GM23338 (cell line): ENCODE data around the gene ATP2A3. TPM values are rescaled to one million over a fixed set of nuclear protein-coding genes. Genes with fewer than 3 reads are reported as not detected.

Experiments used
- CTCF ChIP-seq, 2 experiments: fragments of 200-600 bp in 1 of 2; sonication (generic) in 1 of 2; conservative IDR thresholded peaks; 2 replicates each; pipeline versions ENCODE4 v1.5.1 to v1.6.1; 2016 to 2017; ENCODE audit warnings: antibody characterized with exemption in 2 of 2, low read depth in 2 of 2, mild to moderate bottlenecking in 2 of 2, moderate library complexity in 1 of 2
- EZH2 ChIP-seq: fragments of 200-600 bp; sonication (generic); IDR thresholded peaks from one replicate; pipeline ENCODE4 v1.8.0; 2017; ENCODE audit warnings: antibody characterized with exemption, mild to moderate bottlenecking, low read depth; ENCODE audit not compliant: unreplicated experiment
- EZH2phosphoT487 ChIP-seq: fragments of 200-600 bp; sonication (generic); IDR thresholded peaks from one replicate; pipeline ENCODE4 v1.8.1; 2018; ENCODE audit warnings: antibody characterized with exemption; ENCODE audit not compliant: unreplicated experiment
- POLR2AphosphoS5 ChIP-seq: IDR thresholded peaks from 2 replicates; pipeline ENCODE4 v1.6.1; 2016; ENCODE audit warnings: antibody characterized with exemption, low read depth
- REST ChIP-seq: IDR thresholded peaks from one replicate; pipeline ENCODE4 v1.6.1; 2018; ENCODE audit warnings: antibody characterized with exemption; ENCODE audit not compliant: unreplicated experiment
- STAT1 ChIP-seq: IDR thresholded peaks from one replicate; pipeline ENCODE4 v1.6.1; 2016; ENCODE audit warnings: antibody characterized with exemption; ENCODE audit not compliant: unreplicated experiment
- ZNF114 ChIP-seq: fragments of 250-450 bp; sonication (Bioruptor Pico); IDR thresholded peaks from 2 replicates; pipeline ENCODE4 v1.5.0; 2020; ENCODE audit warnings: mild to moderate bottlenecking, moderate library complexity
- ZNF462 ChIP-seq: fragments of 250-450 bp; sonication (Bioruptor Pico); IDR thresholded peaks from 2 replicates; pipeline ENCODE4 v1.5.0; 2020; ENCODE audit warnings: mild to moderate bottlenecking, moderate library complexity
- polyA plus RNA-seq: library from polyadenylated mRNA; unstranded; fragments of >200 nt; fragmentation: Nextera tagmentation; extraction: Ambion mirVana; gene quantifications from 2 replicates; pipeline ENCODE4 v1.2.1, GENCODE V29; 2016
- total RNA-seq: library from RNA; depleted of rRNA; stranded (reverse); fragments of >200 nt; shearing (Covaris generic); gene quantifications from 2 replicates; pipeline ENCODE4 v1.2.3, GENCODE V29; 2014

ATP2A3 gene
- total and polyA plus RNA-seq, 2 experiments from 2014 or later, result 9.6 to 35.2 TPM

GRCh38 chr17:3959295-3959899 lies 4.8 kb downstream of the ATP2A3 start (continued):
- TF ChIP-seq ZNF462 (CRISPR knock-in tag) (no peak), CTCF (conservative IDR thresholded peaks at IDR 0.05; ENCODE audit: low read depth in 2 of 2) (no peak), STAT1 (no peak), ZNF114 (CRISPR knock-in tag) (no peak), EZH2 (no peak), POLR2AphosphoS5 (no peak), REST (no peak), EZH2phosphoT487 (no peak)
